Measurements from ENCODE around the gene BRD2. TPM values are rescaled to one million over a fixed set of nuclear protein-coding genes. Genes with fewer than 3 reads are reported as not detected.

The BRD2 gene
- total and polyA plus RNA-seq, 9 of the 15 experiments (the other 6 are each of a cell fraction or from before 2014, with no cell fraction given): 19.0 to 252 (median 181) TPM

DNA sequence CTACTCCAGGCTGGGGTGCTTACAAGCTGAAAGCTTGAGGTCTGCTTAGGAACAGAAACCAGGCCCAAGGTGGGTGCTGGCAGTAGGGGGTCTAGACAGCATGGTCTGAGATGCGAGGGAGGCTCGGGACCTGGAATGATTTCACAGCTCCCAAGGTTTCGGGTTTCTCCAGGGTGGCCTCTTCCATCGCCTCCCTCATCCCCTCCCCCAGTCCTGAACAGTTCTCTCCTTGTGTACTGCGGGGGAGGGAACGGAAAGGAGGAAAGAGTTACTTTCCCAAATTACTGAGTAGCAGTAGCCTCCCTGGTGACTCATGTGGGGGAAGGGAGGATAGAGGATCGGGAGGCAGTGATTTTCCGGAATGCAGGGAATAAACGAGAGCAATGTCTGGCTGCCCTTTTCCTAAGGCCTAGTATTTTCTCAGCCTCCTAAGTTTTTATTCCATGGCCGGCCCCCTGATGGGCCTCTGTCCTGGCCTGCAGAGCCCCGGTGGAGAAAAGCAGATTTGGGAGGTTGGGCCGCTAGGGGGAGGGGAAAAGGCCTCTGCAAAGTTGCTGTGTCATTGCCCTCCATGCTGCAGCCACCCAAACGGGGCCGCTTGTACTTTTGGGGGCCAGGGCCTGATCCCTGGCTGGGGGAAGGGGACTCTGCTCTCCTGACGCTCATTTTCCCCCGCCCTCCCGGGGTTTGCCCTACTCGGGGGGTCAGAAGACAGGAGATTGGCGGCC, 1.5 kb downstream of the BRD2 start (continued):
- 0 out of 2 replicates have a peak, but pooled peaks have one; percentile 69 for TF ChIP-seq JUNB (CRISPR knock-in tag; conservative IDR thresholded peaks at IDR 0.05)
- TF ChIP-seq SIN3B (IDR thresholded peaks at IDR 0.05; ENCODE audit: low read depth): no peak
- TF ChIP-seq FOXK1 (CRISPR knock-in tag; IDR thresholded peaks at IDR 0.05; ENCODE audit: borderline replicate concordance): 0 out of 2 replicates have a peak, but pooled peaks have one; percentile 5
- TF ChIP-seq, protein P1, sequence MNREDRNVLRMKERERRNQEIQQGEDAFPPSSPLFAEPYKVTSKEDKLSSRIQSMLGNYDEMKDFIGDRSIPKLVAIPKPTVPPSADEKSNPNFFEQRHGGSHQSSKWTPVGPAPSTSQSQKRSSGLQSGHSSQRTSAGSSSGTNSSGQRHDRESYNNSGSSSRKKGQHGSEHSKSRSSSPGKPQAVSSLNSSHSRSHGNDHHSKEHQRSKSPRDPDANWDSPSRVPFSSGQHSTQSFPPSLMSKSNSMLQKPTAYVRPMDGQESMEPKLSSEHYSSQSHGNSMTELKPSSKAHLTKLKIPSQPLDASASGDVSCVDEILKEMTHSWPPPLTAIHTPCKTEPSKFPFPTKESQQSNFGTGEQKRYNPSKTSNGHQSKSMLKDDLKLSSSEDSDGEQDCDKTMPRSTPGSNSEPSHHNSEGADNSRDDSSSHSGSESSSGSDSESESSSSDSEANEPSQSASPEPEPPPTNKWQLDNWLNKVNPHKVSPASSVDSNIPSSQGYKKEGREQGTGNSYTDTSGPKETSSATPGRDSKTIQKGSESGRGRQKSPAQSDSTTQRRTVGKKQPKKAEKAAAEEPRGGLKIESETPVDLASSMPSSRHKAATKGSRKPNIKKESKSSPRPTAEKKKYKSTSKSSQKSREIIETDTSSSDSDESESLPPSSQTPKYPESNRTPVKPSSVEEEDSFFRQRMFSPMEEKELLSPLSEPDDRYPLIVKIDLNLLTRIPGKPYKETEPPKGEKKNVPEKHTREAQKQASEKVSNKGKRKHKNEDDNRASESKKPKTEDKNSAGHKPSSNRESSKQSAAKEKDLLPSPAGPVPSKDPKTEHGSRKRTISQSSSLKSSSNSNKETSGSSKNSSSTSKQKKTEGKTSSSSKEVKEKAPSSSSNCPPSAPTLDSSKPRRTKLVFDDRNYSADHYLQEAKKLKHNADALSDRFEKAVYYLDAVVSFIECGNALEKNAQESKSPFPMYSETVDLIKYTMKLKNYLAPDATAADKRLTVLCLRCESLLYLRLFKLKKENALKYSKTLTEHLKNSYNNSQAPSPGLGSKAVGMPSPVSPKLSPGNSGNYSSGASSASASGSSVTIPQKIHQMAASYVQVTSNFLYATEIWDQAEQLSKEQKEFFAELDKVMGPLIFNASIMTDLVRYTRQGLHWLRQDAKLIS (CRISPR knock-in tag; IDR thresholded peaks at IDR 0.05): no peak
- TF ChIP-seq, protein P2, sequence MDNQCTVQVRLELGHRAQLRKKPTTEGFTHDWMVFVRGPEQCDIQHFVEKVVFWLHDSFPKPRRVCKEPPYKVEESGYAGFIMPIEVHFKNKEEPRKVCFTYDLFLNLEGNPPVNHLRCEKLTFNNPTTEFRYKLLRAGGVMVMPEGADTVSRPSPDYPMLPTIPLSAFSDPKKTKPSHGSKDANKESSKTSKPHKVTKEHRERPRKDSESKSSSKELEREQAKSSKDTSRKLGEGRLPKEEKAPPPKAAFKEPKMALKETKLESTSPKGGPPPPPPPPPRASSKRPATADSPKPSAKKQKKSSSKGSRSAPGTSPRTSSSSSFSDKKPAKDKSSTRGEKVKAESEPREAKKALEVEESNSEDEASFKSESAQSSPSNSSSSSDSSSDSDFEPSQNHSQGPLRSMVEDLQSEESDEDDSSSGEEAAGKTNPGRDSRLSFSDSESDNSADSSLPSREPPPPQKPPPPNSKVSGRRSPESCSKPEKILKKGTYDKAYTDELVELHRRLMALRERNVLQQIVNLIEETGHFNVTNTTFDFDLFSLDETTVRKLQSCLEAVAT (IDR thresholded peaks at IDR 0.05): peak; percentile 24 to 68; a peak in 3 of 4 replicates
- peak; percentile 62 for TF ChIP-seq SMAD1 (IDR thresholded peaks at IDR 0.05; ENCODE audit: low read depth, low read length, partially characterized antibody)
- TF ChIP-seq HNRNPLL (IDR thresholded peaks at IDR 0.05; ENCODE audit: low read depth, low read length, poor library complexity, severe bottlenecking): peak; percentile 12
- peak; percentile 8 for TF ChIP-seq FIP1L1 (IDR thresholded peaks at IDR 0.05; ENCODE audit: low read depth, low read length, poor library complexity, severe bottlenecking)
- no peak for TF ChIP-seq HDAC6 (IDR thresholded peaks at IDR 0.05; ENCODE audit: low read depth, low read length)
- 0 out of 2 replicates have a peak, but pooled peaks have one; percentile 55 for TF ChIP-seq ZNF212 (CRISPR knock-in tag; IDR thresholded peaks at IDR 0.05)

Data from K562 (cell line).